ENCODE results near the gene TAMALIN.

Gene TAMALIN

DNA sequence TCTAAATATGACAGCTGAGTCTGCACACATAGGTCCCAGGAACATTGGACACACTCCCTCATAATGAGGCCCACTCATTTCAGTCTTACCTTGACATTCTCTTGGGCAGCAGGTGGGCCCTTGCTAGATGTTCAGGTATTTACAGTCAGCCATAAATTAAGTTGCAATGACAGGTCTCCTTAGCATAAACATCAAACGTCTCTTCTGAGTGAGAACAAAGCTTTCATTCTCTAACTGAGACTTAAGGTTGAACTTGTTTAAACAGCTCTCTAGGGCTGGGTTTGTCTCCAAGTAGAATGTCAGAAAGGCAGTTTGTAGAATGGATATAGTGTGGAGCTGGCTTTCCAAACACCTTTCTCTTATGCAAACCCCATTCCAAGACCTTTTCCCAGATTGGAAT, 44.9 kb upstream of the TAMALIN start:
- POLR2A ChIA-PET (ENCODE audit: low non-redundant PET), result no interaction called here
- CTCF ChIA-PET, result interaction anchor here (0.9 to 1.5 kb wide), 2 partner anchors 9 to 10 kb away, joined by 3 to 8 read pairs; no protein-coding TSS in a partner anchor
- TF ChIP-seq, protein P1, sequence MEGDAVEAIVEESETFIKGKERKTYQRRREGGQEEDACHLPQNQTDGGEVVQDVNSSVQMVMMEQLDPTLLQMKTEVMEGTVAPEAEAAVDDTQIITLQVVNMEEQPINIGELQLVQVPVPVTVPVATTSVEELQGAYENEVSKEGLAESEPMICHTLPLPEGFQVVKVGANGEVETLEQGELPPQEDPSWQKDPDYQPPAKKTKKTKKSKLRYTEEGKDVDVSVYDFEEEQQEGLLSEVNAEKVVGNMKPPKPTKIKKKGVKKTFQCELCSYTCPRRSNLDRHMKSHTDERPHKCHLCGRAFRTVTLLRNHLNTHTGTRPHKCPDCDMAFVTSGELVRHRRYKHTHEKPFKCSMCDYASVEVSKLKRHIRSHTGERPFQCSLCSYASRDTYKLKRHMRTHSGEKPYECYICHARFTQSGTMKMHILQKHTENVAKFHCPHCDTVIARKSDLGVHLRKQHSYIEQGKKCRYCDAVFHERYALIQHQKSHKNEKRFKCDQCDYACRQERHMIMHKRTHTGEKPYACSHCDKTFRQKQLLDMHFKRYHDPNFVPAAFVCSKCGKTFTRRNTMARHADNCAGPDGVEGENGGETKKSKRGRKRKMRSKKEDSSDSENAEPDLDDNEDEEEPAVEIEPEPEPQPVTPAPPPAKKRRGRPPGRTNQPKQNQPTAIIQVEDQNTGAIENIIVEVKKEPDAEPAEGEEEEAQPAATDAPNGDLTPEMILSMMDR (conservative IDR thresholded peaks at IDR 0.05; ENCODE audit: low read depth), result no peak
- peak; percentile 26 for DNase-seq (ENCODE audit: low spot score)
- no peak overlapping the region for H3K27ac ChIP-seq

DNA sequence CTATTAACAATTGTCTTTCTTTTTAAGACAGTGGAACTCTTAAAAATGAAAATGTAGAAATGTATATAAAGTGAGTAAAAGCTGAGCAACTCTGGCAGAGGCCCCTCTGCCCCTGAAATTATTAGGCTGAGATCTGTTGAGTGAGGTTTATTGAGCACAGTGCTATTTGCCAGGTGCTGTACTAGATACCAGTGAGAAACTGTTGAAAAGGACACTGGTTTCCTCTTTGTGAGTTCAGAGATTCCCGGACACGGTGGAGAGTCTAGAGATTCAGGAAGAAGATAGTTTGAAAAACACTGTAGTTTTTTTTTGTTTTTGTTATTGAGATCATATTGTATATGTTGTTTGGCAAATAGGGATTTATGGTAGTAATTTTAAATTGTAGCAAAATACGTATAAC, 44.0 kb upstream of the TAMALIN start:
- ChIA-PET CTCF (interaction anchor here (1.5 kb wide), 1 partner anchor 8 kb away, joined by 8 read pairs; no protein-coding TSS in a partner anchor), POLR2A (ENCODE audit: low non-redundant PET) (no interaction called here)
- TF ChIP-seq, protein P1 (conservative IDR thresholded peaks at IDR 0.05; ENCODE audit: low read depth), result no peak
- DNase-seq (ENCODE audit: low spot score), result no peak
- H3K27ac ChIP-seq, result no peak overlapping the region

DNA sequence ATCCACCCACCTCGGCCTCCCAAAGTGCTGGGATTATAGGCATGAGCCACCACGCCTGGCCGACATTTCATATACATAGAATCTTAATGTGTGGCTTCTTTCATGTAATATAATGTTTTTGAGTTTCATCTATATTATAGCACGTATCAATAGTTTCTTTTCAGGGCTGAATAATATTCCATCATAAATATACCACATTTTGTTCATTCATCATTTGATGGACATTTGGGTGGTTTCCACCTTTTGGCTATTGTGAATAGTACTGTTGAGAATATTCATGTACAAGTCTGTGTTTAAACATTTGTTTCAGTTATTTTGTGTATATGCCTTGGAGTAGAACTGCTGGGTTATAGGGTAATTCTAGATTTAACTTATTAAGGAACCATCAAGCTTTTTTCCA, 43.3 kb upstream of the TAMALIN start:
- POLR2A ChIA-PET (ENCODE audit: low non-redundant PET), result no interaction called here
- DNase-seq (ENCODE audit: low spot score), result no peak
- no peak overlapping the region for H3K27ac ChIP-seq
- TF ChIP-seq, protein P1 (conservative IDR thresholded peaks at IDR 0.05; ENCODE audit: low read depth), result no peak
- CTCF ChIA-PET, result no interaction called here

DNA sequence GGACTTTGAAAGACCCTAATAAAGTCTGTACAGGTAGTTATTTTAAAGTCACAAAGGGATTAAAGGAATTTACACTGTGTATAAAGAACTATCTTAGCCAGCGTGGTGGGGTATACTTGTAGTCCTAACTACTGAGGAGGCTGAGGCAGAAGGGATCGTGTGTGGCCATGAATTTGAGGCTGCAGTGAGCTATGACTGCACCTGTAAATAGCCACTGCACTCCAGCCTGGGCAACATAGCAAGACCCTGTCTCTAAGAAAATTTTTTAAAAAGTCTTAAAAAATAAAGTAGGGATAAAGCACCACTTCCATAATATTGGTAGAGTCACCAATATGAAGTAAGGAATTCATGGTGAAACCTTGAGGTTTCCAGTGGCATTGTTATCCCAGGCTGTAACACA, 37.1 kb upstream of the TAMALIN start:
- H3K27ac ChIP-seq, result no peak overlapping the region
- ChIA-PET CTCF (interaction anchor here (0.6 to 1.3 kb wide), 3 partner anchors 15 to 46 kb away, joined by 3 to 6 read pairs (median 5); no protein-coding TSS in a partner anchor), POLR2A (ENCODE audit: low non-redundant PET) (no interaction called here)
- no peak for DNase-seq (ENCODE audit: low spot score)
- TF ChIP-seq, protein P1 (conservative IDR thresholded peaks at IDR 0.05; ENCODE audit: low read depth), result no peak

DNA sequence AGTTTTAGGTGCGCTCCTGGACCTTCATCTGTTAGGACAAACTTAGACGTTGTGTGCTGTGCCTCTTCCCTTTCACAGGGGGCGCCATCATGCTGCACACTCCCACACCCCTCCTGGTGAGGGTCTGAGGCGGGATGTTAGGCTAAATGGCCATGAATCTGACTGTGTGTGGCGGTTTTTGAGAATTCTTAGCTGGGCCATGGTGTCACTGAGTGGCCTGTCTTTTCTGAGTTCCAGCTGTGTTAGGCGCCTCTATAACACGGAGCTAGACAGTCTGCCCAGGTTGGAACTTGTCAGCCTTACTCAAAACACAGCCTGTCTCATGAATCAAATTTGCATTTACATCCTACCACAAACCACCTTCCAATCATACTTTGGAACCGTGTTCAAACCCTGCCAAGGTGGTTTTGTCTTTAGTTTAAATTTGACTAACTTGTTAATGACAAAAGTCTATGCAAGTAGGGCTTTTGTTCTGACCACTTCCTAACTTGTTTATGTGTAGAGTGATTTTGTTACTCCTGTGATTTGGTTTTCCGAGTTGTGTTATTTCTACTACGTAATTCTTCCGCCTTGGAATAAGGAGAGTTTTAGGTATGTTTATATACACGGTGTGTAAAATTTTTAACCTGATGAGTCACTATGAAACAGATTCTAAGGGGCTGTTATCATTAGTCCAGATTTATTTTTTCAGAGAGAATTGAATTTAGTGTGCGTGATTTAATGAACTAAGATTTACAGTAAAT, 35.7 kb upstream of the TAMALIN start:
- ChIA-PET POLR2A (ENCODE audit: low non-redundant PET) (no interaction called here), CTCF (interaction anchor here (0.6 to 1.3 kb wide), 11 partner anchors 9 to 723 kb away, joined by 3 to 9 read pairs (median 3); no protein-coding TSS in a partner anchor)
- TF ChIP-seq, protein P1 (conservative IDR thresholded peaks at IDR 0.05; ENCODE audit: low read depth), result no peak; the same call in 1 of the 2 replicates
- peak overlapping the region; percentile 86 for H3K27ac ChIP-seq
- DNase-seq (ENCODE audit: low spot score), result peak; percentile 64

DNA sequence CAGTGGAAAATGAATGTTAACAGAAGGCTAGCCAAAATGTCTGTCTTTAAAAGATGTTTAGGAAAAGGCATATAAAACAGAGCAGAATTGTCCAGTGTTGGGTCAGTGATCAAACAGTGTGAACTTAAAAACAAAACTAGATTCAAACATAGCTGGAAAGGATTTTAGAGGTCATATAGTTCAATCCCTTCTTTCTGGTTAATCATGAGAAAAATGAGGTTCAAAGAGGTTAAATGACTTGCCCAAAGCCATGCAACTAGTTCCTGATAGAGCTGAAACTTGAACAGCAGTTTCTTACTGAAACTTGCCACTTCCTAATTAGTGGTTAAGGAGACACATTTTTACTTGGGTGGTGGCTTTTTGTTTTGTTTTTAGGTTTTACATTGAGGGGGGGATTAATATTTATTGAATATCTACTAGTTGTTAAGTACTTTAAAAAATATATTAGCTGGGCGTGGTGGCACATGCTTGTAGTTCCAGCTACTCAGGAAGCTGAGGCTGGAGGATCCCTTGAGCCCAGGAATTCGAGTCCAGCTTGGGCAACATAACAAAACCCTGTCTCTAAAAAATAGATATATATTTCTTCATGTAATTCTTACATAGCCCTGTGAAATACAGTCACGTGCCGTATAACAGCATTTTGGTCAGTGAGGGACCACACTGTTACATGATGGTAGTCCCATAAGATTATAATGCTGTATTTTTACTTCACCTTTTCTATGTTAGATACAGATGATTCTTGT, 34.9 kb upstream of the TAMALIN start:
- ChIA-PET CTCF (interaction anchor here (0.7 to 1.1 kb wide), 3 partner anchors 10 to 54 kb away, joined by 3 read pairs; no protein-coding TSS in a partner anchor), POLR2A (ENCODE audit: low non-redundant PET) (no interaction called here)
- TF ChIP-seq, protein P1 (conservative IDR thresholded peaks at IDR 0.05; ENCODE audit: low read depth), result no peak
- DNase-seq (ENCODE audit: low spot score), result no peak
- H3K27ac ChIP-seq, result no peak overlapping the region

All from RWPE1 (cell line).